GM21529 (cell line): Measurements from ENCODE around the gene ABCB6.
A peak's percentile ranks its signal among the peaks of the same experiment; 100 is the strongest.
"Not testable (repeated sequence)": the region's sequence is repeated elsewhere in the genome, so short reads cannot be mapped to it uniquely, and the experiment has no call there.

ENCODE experiments used
- ATAC-seq: cut with Tn5 transposase; IDR thresholded peaks from one replicate; pipeline ENCODE4 v1.9.1; 2021; ENCODE audit not compliant: unreplicated experiment

The ABCB6 gene

DNA sequence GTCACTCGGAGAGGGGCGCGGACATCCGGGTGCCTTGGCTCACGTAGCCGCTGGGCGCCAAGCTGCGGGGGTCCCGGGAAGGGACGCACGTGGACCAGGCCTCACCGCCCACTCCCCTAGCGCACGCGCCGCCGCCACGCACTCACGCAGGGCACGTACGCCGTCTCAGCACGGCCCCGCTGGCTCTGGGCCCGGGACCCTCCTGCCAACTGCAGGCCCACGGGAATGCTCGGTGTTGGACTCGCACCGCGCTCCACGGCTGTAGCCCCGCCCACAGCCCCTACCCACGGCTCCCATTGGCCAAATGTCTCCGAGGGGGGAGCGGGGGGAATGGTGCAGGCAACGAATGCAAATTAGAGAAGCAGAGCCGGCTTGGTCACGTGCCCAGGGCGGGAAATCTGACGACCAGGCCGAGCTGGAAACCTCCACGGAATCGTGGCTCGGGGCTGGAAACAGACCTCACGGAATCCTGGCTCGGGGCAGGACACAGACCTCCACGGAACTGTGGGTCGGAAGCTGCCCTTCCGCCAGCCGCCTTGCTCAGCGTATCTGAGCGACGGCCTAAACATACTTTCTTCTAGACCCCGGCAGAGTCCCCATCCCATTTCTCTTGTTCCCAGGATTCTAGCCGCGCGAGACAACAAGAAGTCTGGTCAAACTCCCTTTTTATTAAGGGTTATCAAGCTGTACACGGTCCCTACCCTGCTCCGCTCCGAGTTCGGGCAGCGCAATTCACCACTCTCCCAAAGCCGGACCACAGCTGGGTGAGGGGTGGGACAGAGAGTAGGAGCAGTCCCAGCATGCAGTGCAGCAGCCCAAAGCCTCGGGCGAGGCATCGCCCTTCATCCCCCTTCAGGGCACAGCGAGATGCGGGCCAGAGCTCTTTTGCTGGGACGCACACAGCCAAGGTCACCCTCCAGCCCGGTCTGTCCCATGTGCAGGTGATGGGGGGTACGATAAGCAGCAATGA lies at the start of gene ABCB6:
Gene ABCB6, minus strand, starts transcription at position 227 of the 970 bp plus-strand sequence. CDS start 285 bp downstream, outside the sequence.
- ATAC-seq = peak; percentile 79

DNA sequence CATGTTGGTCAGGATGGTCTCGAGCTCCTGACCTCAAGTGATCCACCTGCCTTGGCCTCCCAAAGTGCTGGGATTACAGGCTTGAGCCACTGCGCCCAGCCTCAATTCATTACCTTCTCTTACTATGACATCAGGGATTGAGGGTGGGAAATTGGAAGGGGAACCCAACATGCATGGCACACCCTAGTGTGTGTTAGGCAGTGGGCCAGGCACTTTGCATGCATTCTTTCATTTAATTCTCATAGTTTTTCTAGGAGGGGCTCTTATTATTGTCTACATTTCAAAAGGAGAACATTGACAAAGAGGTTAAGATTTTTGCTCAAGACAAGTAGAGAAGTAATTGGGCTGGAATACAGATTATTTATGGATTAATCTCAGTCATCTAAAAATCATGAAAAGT lies 49.5 kb upstream of the ABCB6 start:
- no peak for ATAC-seq

DNA sequence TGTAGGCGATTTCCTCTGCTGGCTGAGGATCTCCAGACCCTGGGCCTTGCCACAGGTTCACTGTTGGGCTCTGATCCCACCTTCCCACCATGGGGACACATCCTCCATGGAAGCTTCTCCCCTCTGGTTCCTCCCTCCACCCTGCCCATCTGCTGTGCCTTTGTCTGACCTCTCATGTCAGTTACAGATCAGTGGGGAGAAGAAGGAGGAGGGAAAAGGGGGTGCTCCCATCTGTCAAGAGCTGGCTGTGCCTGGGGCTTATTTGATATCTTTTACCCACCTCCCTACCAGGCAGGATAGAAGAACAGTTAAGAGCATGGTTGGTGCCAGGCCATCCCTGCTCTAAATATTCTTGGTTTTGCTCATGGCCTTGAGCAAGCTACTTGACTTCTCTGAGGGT lies 48.1 kb upstream of the ABCB6 start:
- ATAC-seq = no peak

DNA sequence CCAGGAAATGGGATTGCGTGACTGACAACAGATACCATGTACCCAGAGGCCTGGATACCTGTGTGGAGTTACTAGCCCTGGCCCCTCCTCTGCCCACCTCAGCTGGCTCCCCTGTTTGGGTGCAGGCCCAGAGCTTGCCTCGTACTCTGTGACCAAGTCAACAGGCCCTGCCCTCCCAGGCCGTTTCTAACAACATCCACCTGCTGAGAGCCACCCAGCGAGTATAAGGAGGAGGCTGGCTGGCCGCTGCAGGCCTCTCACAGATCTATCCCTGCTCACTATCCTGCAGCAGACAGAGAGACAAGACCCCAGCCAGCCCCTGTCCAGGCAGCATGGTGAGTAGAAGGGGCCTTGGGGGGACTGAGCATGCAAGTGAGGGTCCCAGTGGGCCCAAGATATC lies 47.5 kb upstream of the ABCB6 start:
- ATAC-seq = no peak

DNA sequence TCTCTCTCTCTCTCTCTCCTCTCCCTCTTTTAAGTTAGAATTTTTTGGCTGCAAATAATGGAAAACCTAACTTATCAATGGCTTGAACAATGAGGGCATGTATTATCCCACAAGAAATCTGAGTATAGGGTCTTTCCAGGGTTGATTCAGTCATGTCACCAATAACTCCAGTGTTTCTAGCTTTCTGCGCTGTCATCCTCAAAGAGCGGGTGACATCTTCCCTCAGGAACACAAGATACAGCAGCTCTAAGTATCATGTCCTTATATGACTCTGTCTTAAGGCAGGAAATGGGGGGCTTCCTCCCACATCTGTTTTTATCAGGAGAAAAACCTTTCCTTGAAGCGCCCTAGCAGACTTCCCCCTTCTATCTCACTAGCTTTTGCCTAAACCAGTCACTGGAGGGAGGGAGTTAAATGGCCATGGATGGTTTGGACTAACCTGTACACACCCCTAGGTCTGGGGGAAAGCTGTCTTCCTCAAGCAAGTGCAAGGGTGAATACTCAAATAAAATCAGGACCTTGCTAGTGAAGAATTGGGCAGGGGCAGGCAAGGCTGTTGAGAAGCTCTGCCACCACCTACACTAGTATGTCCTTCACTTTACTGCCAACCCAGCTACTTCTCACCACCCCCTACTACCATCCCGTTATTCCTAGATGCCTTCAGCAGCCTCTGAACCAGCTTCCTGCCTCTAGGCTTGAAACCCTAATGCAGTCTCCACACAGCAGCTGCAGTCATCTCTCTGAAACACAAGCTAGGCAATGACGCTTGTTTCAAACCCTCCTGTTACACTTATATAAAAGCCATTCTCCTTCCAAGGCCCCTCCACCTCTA lies 42.5 kb upstream of the ABCB6 start:
- ATAC-seq = no peak

DNA sequence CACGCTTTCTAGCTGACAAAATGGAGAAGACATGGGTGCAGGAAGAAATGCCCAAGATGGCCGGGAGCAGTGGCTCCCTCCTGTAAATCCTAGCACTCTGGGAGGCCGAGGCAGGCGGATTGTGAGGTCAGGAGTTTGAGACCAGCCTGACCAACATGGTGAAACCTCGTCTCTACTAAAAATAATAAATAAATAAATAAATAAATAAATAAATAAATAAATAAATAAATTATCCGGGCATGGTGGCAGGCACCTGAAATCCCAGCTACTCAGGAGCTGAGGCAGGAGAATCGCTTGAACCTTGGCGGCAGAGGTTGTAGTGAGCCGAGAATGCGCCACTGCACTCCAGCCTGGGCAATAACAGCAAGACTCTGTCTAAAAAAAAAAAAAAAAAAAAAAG lies 40.2 kb upstream of the ABCB6 start:
- not testable (repeated sequence) for ATAC-seq

DNA sequence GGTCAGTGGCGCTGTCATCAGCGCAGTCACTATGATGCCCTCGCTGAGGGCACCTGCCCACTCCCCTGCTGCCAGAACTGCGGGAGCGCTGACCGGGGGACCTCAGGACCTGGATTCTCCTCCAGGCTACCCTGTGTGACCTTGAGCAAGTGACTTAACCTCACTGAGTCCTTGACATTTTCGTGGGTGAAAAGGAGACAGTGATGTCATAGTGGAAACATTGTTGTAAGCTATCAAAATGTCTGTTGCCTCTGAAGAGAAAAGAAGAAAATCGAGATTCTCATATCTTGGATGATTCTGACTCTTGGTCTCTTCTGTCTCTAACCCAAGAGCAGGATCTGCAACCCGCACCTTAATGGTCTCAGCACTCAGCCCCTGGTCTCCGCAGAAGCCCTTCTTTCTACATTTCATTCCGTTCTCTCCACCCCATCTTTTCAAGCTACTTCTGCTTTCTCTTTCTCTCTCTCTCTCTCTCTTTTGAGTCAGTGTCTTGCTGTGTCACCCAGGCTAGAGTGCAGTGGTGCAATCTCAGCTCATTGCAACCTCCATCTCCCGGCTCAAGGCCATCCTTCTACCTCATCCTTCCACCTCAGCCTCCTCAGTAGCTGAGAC lies 35.9 kb upstream of the ABCB6 start:
- ATAC-seq = peak; percentile 26

DNA sequence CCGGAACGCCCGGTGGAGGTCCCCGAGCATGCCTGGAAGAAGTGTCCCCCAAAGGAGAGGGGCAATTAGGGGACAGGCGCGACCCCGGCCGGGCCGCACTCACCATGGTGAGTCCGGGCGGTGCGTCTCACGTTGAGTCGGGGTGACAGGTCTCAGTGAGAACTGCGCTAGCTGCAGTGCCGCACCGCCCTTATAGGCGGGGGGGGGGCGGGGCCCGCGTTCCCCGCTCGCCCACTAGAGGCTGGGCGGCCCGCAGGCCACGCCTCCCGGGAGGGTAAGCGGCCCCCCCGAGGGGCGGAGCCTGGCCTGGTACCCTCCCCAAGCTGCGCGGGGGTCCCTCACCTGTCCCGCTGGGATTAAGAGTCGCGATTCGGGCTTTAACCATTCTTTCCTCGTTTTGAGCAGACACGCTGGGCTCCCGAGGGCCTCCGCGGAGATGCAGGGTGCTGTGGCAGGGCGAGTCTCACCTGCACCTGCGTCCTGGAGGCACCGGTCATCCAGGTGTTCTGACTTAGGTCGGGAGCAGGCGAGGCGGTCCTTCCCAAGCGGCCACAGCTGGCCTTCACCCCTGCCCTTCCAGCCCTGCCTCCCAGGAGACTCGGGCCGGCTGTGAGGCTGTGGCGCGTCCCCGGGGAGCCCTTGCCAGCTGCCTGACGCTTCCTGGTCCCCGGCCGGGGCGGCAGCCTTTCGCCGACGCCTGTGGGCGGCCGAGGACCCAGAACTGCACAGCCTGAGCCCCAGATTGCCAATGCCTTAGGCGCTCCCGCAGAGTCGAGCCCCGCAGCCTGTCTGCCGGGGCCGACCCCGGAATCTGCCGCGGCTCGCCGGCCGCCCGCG lies 35.2 kb upstream of the ABCB6 start, which contains the start of gene TUBA4A:
Gene TUBA4A, minus strand, starts transcription at position 166 of the 837 bp plus-strand sequence. Its CDS starts 60 bp downstream, at position 106.
- peak; percentile 53 for ATAC-seq

DNA sequence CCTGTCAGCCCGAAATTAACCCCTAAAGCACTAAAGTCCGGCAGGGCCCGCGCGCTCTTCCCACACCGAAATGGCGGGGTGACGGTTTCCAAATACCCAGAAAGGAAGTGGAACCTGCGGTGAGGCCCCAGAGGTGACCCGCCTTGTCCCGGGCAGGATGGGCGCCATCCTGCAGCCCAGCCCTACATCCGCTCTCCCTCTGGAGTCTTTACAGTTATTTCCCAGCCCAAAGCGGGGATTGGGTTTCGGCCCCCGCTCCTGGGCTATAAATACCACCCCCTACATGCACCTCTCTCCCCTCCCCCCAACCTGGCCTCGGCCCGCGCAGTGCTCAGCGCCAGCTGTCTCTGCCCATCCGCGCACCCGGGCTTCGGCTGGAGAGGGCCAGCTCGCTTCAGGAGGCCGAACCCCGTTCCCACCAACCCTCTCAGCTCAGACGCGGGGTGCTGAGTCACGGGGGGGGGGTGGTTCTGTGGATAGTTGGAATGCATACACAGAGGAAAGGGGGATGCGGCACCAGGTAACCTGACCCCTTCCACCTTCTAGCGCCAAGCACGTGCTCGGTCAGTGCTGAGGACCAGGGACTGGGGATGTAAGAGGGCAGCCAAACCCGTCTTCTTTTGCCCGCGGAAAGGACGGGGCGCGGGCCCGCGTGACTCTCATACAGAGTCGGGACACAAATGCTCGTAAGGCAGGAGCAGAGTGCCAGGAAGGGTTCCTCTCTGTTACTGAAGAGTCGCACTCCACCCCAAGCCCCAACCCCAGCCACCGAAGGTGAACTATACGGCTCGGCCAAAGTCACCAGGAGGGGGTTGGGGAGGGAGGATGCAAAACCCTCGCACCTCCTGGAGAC lies 34.4 kb upstream of the ABCB6 start, which contains the start of gene TUBA4B:
Gene TUBA4B, plus strand, starts transcription at position 344 of the 853 bp plus-strand sequence. Its CDS starts 165 bp downstream, at position 509.
- ATAC-seq = peak; percentile 22

DNA sequence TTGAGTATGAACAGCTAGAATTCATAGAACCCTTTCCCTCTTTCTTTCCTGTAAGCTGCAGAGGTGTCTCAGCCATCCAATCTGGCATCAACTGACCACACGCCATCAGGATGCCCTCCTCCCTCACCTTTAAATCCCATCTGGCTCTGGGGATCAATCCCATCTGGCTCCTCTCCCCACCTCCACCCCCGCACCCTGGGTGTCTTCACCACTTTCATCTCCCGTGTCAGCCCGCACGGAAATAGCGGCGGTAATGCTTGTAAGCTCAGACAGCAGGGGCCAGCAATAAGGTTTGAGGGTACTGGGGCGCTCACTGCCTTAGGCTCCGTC lies 33.8 kb upstream of the ABCB6 start:
- no peak for ATAC-seq

DNA sequence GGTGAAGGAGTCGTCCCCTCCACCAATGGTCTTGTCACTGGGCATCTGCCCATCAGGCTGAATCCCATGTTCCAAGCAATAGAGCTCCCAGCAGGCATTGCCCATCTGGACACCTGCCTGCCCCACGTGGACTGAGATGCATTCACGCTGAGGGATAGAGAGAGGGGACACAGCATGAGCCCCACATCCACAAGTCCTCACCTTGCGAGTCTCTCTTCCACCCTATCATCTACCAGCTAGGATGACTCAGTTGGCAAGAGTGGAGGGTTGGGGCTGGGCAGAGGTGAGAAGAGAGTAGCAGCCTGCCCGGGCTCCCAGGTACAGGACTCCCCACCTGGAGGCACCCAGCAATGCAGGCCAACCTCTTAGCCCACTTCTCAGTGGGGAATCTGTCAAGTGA lies 33.3 kb upstream of the ABCB6 start:
- no peak for ATAC-seq

DNA sequence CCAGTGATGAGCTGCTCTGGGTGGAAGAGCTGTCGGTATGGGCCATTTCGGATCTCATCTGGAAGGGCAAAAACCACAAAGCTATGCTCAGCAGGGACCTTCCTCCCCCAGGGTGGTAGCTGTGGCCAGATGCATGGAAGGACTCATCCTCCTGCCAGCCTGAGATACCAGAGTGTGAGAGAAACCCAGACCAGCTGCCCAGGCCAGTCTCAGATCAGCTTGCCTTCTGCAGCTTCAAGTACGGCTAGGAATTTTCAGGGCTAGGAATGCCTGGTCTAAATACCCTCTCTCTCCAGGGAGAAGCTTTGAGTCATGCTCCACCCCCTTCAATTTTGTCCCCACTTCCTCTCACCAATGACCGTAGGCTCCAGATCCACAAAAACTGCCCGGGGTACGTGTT lies 32.9 kb upstream of the ABCB6 start:
- ATAC-seq = no peak

DNA sequence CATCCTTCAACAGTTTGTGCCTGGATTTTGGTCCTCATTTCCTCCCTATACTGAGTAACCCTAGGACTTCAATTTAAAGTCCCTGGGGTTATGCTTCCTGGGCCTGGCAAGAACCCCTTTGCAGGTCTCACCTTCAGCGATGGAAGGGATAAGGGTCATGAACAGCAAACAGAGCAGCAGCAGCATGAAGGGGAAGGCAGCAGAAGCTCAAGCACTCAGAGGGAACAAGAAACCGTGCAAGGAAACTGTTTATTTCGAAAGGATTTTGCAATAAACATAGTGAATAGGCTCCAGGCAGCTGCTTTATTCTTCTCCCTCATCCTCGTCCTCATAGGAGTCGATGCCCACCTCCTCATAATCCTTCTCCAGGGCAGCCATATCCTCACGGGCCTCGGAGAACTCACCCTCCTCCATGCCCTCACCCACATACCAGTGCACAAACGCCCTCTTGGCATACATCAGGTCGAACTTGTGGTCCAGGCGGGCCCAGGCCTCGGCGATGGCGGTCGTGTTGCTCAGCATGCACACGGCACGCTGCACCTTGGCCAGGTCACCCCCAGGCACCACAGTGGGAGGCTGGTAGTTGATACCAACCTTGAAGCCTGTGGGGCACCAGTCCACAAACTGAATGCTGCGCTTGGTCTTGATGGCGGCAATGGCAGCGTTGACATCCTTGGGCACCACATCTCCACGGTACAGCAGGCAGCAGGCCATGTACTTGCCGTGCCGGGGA lies 31.5 kb upstream of the ABCB6 start:
- no peak for ATAC-seq

DNA sequence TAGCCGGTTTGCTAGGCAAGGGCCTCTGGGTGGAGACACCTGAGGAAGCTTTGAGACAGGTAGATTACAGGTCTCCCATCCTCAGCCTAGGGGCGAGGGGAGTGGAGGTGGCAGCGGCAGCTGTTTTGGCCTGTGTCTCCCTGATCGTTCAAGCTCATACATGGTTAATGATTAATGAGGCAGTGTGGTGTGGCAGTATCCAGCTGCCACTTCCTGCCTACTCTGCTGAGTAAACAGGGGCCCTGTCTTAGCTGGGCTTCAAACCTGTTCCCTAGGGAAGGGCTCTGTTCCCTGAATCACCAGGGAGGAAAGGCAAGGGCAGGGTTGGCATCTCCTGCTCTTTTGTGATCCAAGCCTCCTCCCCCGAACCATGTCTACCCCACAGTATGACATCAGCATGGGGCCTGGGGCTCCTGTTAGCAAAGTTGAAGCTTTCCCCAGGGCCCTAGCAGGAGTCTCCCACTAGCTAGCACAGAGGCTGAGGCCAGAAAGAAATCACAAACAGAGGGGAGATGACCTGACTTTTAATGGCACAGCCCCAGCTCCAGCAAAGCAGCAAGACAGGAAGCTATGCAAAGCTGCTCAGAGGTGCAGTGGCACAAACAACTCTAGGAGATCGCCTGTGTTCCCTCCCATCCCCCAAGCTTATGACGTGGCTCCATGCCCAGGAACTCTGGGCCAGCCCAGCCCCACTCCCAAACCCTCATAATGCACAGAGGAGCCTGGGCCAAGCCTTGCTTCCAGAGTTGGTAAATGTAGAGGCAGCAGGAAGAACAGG lies 30.6 kb upstream of the ABCB6 start:
- peak; percentile 30 for ATAC-seq

DNA sequence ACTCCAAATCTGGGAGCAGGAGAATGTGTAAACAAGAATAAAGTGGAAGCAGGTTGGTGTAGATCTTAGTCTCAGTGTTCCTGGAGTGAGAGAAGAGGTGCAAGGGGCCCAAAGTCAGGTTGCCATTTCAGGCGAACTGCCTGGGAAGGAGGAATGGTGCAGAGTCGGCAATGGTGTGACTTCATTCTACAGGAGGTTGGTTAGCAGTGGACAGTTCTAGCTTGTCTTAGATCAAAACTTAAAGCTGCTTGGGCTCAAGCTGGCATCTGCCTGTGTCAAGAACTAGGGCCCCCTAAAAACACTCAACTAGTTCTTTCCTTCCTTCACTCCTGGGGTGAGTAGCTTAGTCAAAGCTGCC lies 30.1 kb upstream of the ABCB6 start:
- ATAC-seq = no peak

DNA sequence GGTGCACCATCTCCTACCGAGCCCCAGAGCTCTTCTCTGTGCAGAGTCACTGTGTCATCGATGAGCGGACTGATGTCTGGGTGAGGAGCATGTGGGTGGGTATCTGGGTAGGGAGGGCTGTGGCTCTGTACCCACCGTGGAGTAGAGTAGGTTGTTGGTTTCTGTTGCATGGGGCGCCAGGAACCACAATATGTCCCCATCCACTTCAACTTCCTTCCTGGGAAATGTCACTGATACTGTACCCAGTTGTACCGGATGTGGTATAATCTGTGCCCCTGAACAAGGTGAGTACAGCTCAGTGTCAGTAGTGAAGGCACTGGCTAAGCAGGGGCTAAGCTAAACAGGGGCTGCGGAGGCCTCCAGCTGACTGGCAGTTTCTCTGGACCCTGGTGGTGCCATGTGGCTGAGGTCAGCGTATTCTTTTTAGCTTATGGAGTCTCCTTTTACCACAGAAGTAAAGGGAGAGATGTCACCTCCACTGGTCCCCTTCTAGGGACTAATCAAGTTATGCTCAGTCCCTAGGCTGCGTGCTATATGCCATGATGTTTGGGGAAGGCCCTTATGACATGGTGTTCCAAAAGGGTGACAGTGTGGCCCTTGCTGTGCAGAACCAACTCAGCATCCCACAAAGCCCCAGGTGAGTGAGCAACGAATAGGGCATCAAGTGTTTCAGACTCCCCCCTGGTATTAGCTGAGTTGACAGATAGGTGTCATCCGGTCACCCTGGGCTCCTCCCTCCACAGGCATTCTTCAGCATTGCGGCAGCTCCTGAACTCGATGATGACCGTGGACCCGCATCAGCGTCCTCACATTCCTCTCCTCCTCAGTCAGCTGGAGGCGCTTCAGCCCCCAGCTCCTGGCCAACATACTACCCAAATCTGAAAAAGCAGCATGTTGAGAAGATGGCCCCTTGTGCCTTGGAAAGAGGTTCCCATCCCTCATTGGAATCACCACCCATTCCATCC lies 29.2 kb upstream of the ABCB6 start:
- ATAC-seq = no peak

DNA sequence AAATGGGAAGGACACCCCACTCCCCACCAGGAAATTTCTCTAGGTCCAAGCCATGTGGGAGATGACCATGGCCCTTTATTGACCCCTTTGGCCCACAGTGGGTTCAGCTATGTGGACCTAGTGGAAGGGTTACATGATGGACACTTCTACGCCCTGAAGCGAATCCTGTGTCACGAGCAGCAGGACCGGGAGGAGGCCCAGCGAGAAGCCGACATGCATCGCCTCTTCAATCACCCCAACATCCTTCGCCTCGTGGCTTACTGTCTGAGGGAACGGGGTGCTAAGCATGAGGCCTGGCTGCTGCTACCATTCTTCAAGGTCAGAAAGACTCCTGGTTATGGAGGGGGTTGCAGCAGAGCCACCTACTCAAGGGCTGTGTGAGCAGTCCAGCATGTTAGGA lies 27.8 kb upstream of the ABCB6 start:
- no peak for ATAC-seq
